Dedifferentiated amniotic fluid mesenchymal stem cell (primary cell): Measurements from ENCODE around the gene NHSL1.
"Not testable (repeated sequence)": the region's sequence is repeated elsewhere in the genome, so short reads cannot be mapped to it uniquely, and the experiment has no call there.

Source experiments
- DNase-seq: peaks from one replicate; pipeline ENCODE4 v3.0.0-alpha.2; 2016; ENCODE audit errors: extremely low spot score

NHSL1 gene

GRCh38 chr6:138425256-138425655 is 74.0 kb downstream of the NHSL1 start:
- not testable (repeated sequence) for DNase-seq

- DNase-seq = no peak
These were observed 75.0 kb downstream of the NHSL1 start for GRCh38 chr6:138424004-138424904.

- DNase-seq = no peak
These were observed 76.4 kb downstream of the NHSL1 start for GRCh38 chr6:138422861-138423260.

GRCh38 chr6:138421608-138422007 is 77.7 kb downstream of the NHSL1 start:
- no peak for DNase-seq

- no peak for DNase-seq
These were observed 78.2 kb downstream of the NHSL1 start for GRCh38 chr6:138421089-138421488.

GRCh38 chr6:138420356-138420755 is 78.9 kb downstream of the NHSL1 start:
- DNase-seq = no peak

GRCh38 chr6:138419766-138420165 is 79.5 kb downstream of the NHSL1 start:
- no peak for DNase-seq

- DNase-seq = no peak
These were observed 81.1 kb downstream of the NHSL1 start for GRCh38 chr6:138418118-138418742.

- no peak for DNase-seq
These were observed 81.7 kb downstream of the NHSL1 start for GRCh38 chr6:138417493-138418117.

- DNase-seq = no peak
These were observed 83.1 kb downstream of the NHSL1 start for GRCh38 chr6:138416206-138416605.

GRCh38 chr6:138415125-138415524 is 84.2 kb downstream of the NHSL1 start:
- no peak for DNase-seq

GRCh38 chr6:138410972-138411880 is 88.1 kb downstream of the NHSL1 start:
- no peak for DNase-seq

- no peak for DNase-seq
These were observed 89.1 kb downstream of the NHSL1 start for GRCh38 chr6:138410048-138410735.

- DNase-seq = no peak
These were observed 92.9 kb downstream of the NHSL1 start for GRCh38 chr6:138406443-138406842.

- DNase-seq = no peak
These were observed 93.4 kb downstream of the NHSL1 start for GRCh38 chr6:138405816-138406413.

GRCh38 chr6:138404666-138405337 is 94.5 kb downstream of the NHSL1 start:
- no peak for DNase-seq

- peak; percentile 59 for DNase-seq
These were observed 95.3 kb downstream of the NHSL1 start, which contains the start of gene HEBP2 for GRCh38 chr6:138403801-138404665. TSS of gene HEBP2 (plus strand) at chr6:138404223. CDS start at chr6:138404496, 273 bp downstream.

- DNase-seq = no peak
These were observed 95.9 kb downstream of the NHSL1 start for GRCh38 chr6:138403324-138403800.

GRCh38 chr6:138402838-138403187 is 96.5 kb downstream of the NHSL1 start:
- no peak for DNase-seq
